GM18526 (cell line): ENCODE results near the gene KNCN.

Experiments used
- POLR2A ChIP-seq: IDR thresholded peaks from 3 replicates; pipeline ENCODE4 v1.6.1; 2011; ENCODE audit not compliant: insufficient read length; ENCODE audit errors: extremely low read depth

The KNCN gene

DNA sequence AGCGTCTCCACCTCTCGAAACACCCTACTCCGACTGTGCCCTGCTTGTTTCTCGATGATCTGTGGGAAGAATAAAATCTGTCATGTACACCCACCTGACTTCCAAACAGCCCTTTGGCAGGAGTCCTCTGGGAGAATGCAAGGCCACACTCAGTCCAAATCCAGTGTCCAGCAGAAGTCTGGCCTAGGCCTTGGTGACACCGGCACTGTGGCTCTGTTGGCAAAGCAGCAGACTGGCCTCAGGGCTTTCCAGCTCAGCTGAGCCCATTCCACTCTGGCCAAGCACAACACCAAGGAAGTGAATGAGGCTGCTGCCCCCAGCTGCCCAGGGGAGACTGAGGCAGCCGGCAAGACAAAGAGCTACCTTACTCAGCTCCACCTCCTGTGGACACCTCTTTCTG is 25.1 kb upstream of the KNCN start:
- TF ChIP-seq POLR2A: no peak

GRCh38 chr1:46575778-46576177 is 24.3 kb upstream of the KNCN start:
- no peak for TF ChIP-seq POLR2A

- TF ChIP-seq POLR2A: no peak
Measured at GRCh38 chr1:46575300-46575699, 23.9 kb upstream of the KNCN start.

- TF ChIP-seq POLR2A: no peak
Measured at GRCh38 chr1:46571691-46572225, 20.3 kb upstream of the KNCN start.

GRCh38 chr1:46569884-46570725 is 18.7 kb upstream of the KNCN start:
- no peak for TF ChIP-seq POLR2A

- TF ChIP-seq POLR2A: no peak
Measured at GRCh38 chr1:46569116-46569515, 17.7 kb upstream of the KNCN start.

- TF ChIP-seq POLR2A: no peak
Measured at GRCh38 chr1:46568461-46568891, 17.0 kb upstream of the KNCN start.

GRCh38 chr1:46563341-46563740 is 11.9 kb upstream of the KNCN start:
- no peak for TF ChIP-seq POLR2A

- no peak for TF ChIP-seq POLR2A
Measured at GRCh38 chr1:46562498-46562897, 11.1 kb upstream of the KNCN start.

DNA sequence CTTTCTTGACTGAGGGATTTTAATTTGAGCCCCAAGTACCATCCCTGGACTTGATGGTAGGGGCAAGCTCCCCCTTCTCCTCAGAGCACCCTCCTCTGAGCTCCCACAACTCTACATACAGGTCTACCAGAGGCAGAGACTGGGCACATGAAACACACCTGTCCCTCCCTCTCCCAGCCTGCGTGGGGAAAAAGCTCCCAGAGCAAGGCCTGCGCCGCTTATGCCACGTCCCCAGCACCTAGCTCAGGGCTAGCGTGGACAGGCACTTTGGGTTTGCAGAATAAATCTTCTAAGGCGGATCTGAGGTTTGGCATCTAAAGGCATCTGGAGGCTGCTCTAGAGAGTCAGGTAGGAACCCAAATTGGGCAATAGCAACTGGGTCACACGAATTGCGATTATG is 7.5 kb upstream of the KNCN start:
- TF ChIP-seq POLR2A: no peak

GRCh38 chr1:46558141-46558963 is 6.9 kb upstream of the KNCN start:
- no peak for TF ChIP-seq POLR2A

- TF ChIP-seq POLR2A: no peak
Measured at GRCh38 chr1:46557403-46557802, 6.0 kb upstream of the KNCN start.

GRCh38 chr1:46556822-46557221 is 5.4 kb upstream of the KNCN start:
- TF ChIP-seq POLR2A: no peak

DNA sequence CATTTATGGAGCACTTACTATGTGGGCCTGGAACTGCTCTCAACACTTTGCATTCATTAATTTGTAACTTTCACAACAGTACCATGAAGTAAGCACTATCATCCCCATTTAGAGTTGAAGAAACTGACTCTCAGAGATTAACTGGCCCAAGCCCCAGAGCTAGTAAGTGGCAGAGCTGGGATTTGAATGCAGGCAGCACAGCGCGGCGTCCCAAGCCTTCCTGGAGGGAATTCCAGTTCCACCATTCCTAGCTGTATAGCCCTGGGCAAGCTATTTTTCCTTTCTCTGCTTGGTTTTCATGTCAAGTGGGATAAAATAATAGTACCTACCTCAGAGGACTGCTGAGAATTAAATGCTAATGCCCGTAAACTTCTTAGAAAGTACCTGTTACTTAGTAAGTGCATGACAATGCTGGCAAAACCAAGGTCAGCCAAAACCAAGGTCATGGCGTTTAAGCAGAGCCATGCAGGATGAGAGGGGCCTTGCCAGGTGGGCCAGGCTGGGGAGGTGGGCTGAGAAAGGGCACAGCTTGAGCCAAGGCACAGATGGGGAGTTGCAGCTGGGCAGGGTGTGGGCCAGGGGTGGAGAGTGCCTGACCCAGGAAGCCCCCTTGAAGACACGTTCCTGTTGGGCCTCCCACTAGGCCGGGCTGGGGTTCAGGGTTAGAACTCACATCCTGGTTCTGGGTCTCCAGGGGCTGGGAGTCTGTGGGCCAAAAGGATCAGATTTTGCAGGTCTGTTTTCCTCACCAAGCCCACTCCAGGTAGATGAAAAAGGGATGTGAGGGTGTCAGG is 4.6 kb upstream of the KNCN start:
- no peak for TF ChIP-seq POLR2A
